ENCODE results near the gene FAM163B. TPM values are rescaled to one million over a fixed set of nuclear protein-coding genes. Genes with fewer than 3 reads are reported as not detected.
"Not testable (repeated sequence)": the region's sequence is repeated elsewhere in the genome, so short reads cannot be mapped to it uniquely, and the experiment has no call there.

FAM163B gene
- total RNA-seq, 2 experiments from 2014 or later = not detected

GRCh38 chr9:133574771-133575170 lies 34.4 kb downstream of the FAM163B start:
- ChIA-PET POLR2A (no interaction called here), CTCF (no interaction called here)

GRCh38 chr9:133573791-133574515 lies 35.2 kb downstream of the FAM163B start:
- CTCF ChIA-PET = no interaction called here
- POLR2A ChIA-PET = no interaction called here

GRCh38 chr9:133572821-133573361 lies 36.3 kb downstream of the FAM163B start:
- POLR2A ChIA-PET = no interaction called here
- CTCF ChIA-PET = no interaction called here

- POLR2A ChIA-PET = no interaction called here
- CTCF ChIA-PET = no interaction called here
These were observed 37.1 kb downstream of the FAM163B start for GRCh38 chr9:133571896-133572595.

- CTCF ChIA-PET = interaction anchor here (0.6 kb wide), 1 partner anchor 1136 kb away, joined by 3 read pairs; no protein-coding TSS in a partner anchor
- POLR2A ChIA-PET = no interaction called here
These were observed 37.7 kb downstream of the FAM163B start for GRCh38 chr9:133571391-133571890.

GRCh38 chr9:133570691-133571080 lies 38.5 kb downstream of the FAM163B start:
- POLR2A ChIA-PET = no interaction called here
- CTCF ChIA-PET = no interaction called here

GRCh38 chr9:133569891-133570690 lies 39.1 kb downstream of the FAM163B start:
- CTCF ChIA-PET = no interaction called here
- POLR2A ChIA-PET = no interaction called here

GRCh38 chr9:133569121-133569785 lies 39.9 kb downstream of the FAM163B start:
- POLR2A ChIA-PET = no interaction called here
- CTCF ChIA-PET = no interaction called here

GRCh38 chr9:133568186-133568585 lies 41.0 kb downstream of the FAM163B start:
- ChIA-PET POLR2A (no interaction called here), CTCF (no interaction called here)

- POLR2A ChIA-PET = no interaction called here
- CTCF ChIA-PET = no interaction called here
These were observed 42.4 kb downstream of the FAM163B start for GRCh38 chr9:133566817-133567216.

GRCh38 chr9:133566382-133566781 lies 42.8 kb downstream of the FAM163B start:
- ChIA-PET CTCF (interaction anchor here (0.7 kb wide), 1 partner anchor 41 kb away, joined by 3 read pairs; no protein-coding TSS in a partner anchor), POLR2A (no interaction called here)

GRCh38 chr9:133564451-133565116 lies 44.6 kb downstream of the FAM163B start:
- CTCF ChIA-PET = no interaction called here
- POLR2A ChIA-PET = no interaction called here

- CTCF ChIA-PET, POLR2A ChIA-PET: not testable (repeated sequence)
These were observed 45.4 kb downstream of the FAM163B start for GRCh38 chr9:133563814-133564213.

GRCh38 chr9:133563291-133563796 lies 45.8 kb downstream of the FAM163B start:
- CTCF ChIA-PET = no interaction called here

GRCh38 chr9:133562611-133563290 lies 46.4 kb downstream of the FAM163B start:
- CTCF ChIA-PET = no interaction called here
- POLR2A ChIA-PET = no interaction called here

More at GRCh38 chr9:133563291-133563796, 45.8 kb downstream of the FAM163B start:
- POLR2A ChIA-PET = no interaction called here

GRCh38 chr9:133561976-133562554 lies 47.1 kb downstream of the FAM163B start:
- ChIA-PET CTCF (no interaction called here), POLR2A (no interaction called here)

GRCh38 chr9:133560944-133561343 lies 48.2 kb downstream of the FAM163B start:
- POLR2A ChIA-PET = no interaction called here

GRCh38 chr9:133560311-133560710 lies 48.9 kb downstream of the FAM163B start:
- ChIA-PET POLR2A (no interaction called here), CTCF (no interaction called here)

More at GRCh38 chr9:133560944-133561343, 48.2 kb downstream of the FAM163B start:
- CTCF ChIA-PET = no interaction called here

All from activated CD8-positive, alpha-beta memory T cell treated with anti-CD3 and anti-CD28 coated beads for 36 hours (primary cell).